WTC11 (cell line): ENCODE results near the gene HDAC10. TPM values are rescaled to one million over a fixed set of nuclear protein-coding genes. Genes with fewer than 3 reads are reported as not detected.

Source experiments
- ATAC-seq: fragments of 200-7000 bp; cut with Tn5 transposase; 2 replicates; pipeline ENCODE4 v1.10.0; 2021; ENCODE audit warnings: mild to moderate bottlenecking, moderate library complexity
- CTCF ChIA-PET: fragments of 300-600 bp; sonication (Branson Sonifier 250); formaldehyde crosslinking; loops from one replicate; lab custom pipeline; 2021; ENCODE audit warnings: antibody characterized with exemption; lab: Charles Lee
- POLR2A ChIA-PET: fragments of 350-600 bp; sonication (Branson Sonifier 250); formaldehyde crosslinking; loops from one replicate; lab custom pipeline; 2021; ENCODE audit warnings: antibody characterized with exemption; lab: Charles Lee
- DNase-seq: peaks from one replicate; pipeline ENCODE4 v3.0.0; 2021; ENCODE audit warnings: low spot score
- H3K27ac Mint-ChIP-seq: 2 replicates; pipeline ENCODE4 v1.8.0; 2021; ENCODE audit warnings: mixed read lengths
- H3K27me3 Mint-ChIP-seq: 2 replicates; pipeline ENCODE4 v1.8.0; 2021; ENCODE audit warnings: low read depth, mild to moderate bottlenecking, moderate library complexity, mixed read lengths
- H3K36me3 Mint-ChIP-seq: 2 replicates; pipeline ENCODE4 v1.8.0; 2021; ENCODE audit warnings: mixed read lengths
- H3K4me1 Mint-ChIP-seq: 2 replicates; pipeline ENCODE4 v1.8.0; 2022; ENCODE audit warnings: mixed read lengths
- H3K4me3 Mint-ChIP-seq: 2 replicates; pipeline ENCODE4 v1.8.0; 2021; ENCODE audit warnings: mild to moderate bottlenecking, moderate library complexity, mixed read lengths
- H3K9me3 Mint-ChIP-seq: 2 replicates; pipeline ENCODE4 v1.8.0; 2021; ENCODE audit warnings: mixed read lengths
- AFF4 ChIP-seq: sonication (generic); formaldehyde crosslinking; IDR thresholded peaks from 2 replicates; pipeline ENCODE4 v1.8.1; 2023; ENCODE audit warnings: mild to moderate bottlenecking, missing genetic modification reagents, borderline replicate concordance
- CREB1 ChIP-seq: sonication (generic); formaldehyde crosslinking; IDR thresholded peaks from 2 replicates; pipeline ENCODE4 v1.8.0; 2023; ENCODE audit warnings: mild to moderate bottlenecking, missing genetic modification reagents
- E2F5 ChIP-seq: sonication (generic); formaldehyde crosslinking; IDR thresholded peaks from 2 replicates; pipeline ENCODE4 v1.8.1; 2022; ENCODE audit warnings: mild to moderate bottlenecking, moderate library complexity, missing genetic modification reagents
- ELF4 ChIP-seq: sonication (generic); formaldehyde crosslinking; IDR thresholded peaks from 2 replicates; pipeline ENCODE4 v1.8.1; 2022; ENCODE audit warnings: low read depth, mild to moderate bottlenecking, moderate library complexity, missing genetic modification reagents
- EMX1 ChIP-seq: fragments of 250-450 bp; sonication (Bioruptor Pico); IDR thresholded peaks from 2 replicates; pipeline ENCODE4 v1.8.0; 2021; ENCODE audit warnings: mild to moderate bottlenecking
- ETV6 ChIP-seq: sonication (generic); formaldehyde crosslinking; IDR thresholded peaks from 2 replicates; pipeline ENCODE4 v1.8.1; 2022; ENCODE audit warnings: mild to moderate bottlenecking, missing genetic modification reagents
- GRHL2 ChIP-seq: fragments of 250-450 bp; sonication (Bioruptor Pico); IDR thresholded peaks from 2 replicates; pipeline ENCODE4 v1.8.0; 2022; ENCODE audit warnings: mild to moderate bottlenecking, moderate library complexity; ENCODE audit not compliant: insufficient replicate concordance, severe bottlenecking
- IRF1 ChIP-seq: sonication (generic); formaldehyde crosslinking; IDR thresholded peaks from 2 replicates; pipeline ENCODE4 v1.8.0; 2023; ENCODE audit warnings: missing genetic modification reagents
- IRF2 ChIP-seq: sonication (generic); formaldehyde crosslinking; IDR thresholded peaks from 2 replicates; pipeline ENCODE4 v1.8.0; 2022; ENCODE audit warnings: low read depth, missing genetic modification reagents, borderline replicate concordance
- KAT7 ChIP-seq: sonication (generic); formaldehyde crosslinking; IDR thresholded peaks from 2 replicates; pipeline ENCODE4 v1.8.1; 2023; ENCODE audit warnings: missing genetic modification reagents, mild to moderate bottlenecking, borderline replicate concordance
- MXD4 ChIP-seq: fragments of 250-450 bp; sonication (Bioruptor Pico); IDR thresholded peaks from 2 replicates; pipeline ENCODE4 v1.8.0; 2021; ENCODE audit warnings: mild to moderate bottlenecking, moderate library complexity, borderline replicate concordance
- MYBL2 ChIP-seq: sonication (generic); formaldehyde crosslinking; IDR thresholded peaks from 2 replicates; pipeline ENCODE4 v1.8.1; 2023; ENCODE audit warnings: mild to moderate bottlenecking, moderate library complexity, missing genetic modification reagents
- NR2C2 ChIP-seq: sonication (generic); formaldehyde crosslinking; IDR thresholded peaks from 2 replicates; pipeline ENCODE4 v1.8.0; 2022; ENCODE audit warnings: mild to moderate bottlenecking, missing genetic modification reagents
- NR3C1 ChIP-seq: sonication (generic); formaldehyde crosslinking; conservative IDR thresholded peaks from 2 replicates; pipeline ENCODE4 v1.8.1; 2023; ENCODE audit warnings: low read depth, mild to moderate bottlenecking, missing genetic modification reagents
- PRDM15 ChIP-seq: sonication (generic); formaldehyde crosslinking; IDR thresholded peaks from 2 replicates; pipeline ENCODE4 v1.8.0; 2022; ENCODE audit warnings: missing genetic modification reagents
- RORB ChIP-seq: fragments of 250-450 bp; sonication (Bioruptor Pico); IDR thresholded peaks from 2 replicates; pipeline ENCODE4 v1.9.0; 2021; ENCODE audit warnings: mild to moderate bottlenecking
- SMAD4 ChIP-seq: sonication (generic); formaldehyde crosslinking; IDR thresholded peaks from 2 replicates; pipeline ENCODE4 v1.8.0; 2022; ENCODE audit warnings: mild to moderate bottlenecking, missing genetic modification reagents
- TEAD4 ChIP-seq: sonication (generic); formaldehyde crosslinking; IDR thresholded peaks from 2 replicates; pipeline ENCODE4 v1.8.0; 2022; ENCODE audit warnings: mild to moderate bottlenecking, missing genetic modification reagents
- ZNF138 ChIP-seq: sonication (generic); formaldehyde crosslinking; conservative IDR thresholded peaks from 2 replicates; pipeline ENCODE4 v1.8.1; 2022; ENCODE audit warnings: mild to moderate bottlenecking, moderate library complexity, missing genetic modification reagents
- total RNA-seq: library from RNA; stranded (reverse); gene quantifications from 3 replicates; pipeline ENCODE4 v1.2.3, GENCODE V29; 2021
- TF ChIP-seq, protein P1 (sequence below): fragments of 250-450 bp; sonication (Bioruptor Pico); IDR thresholded peaks from 2 replicates; pipeline ENCODE4 v1.9.0; 2021; ENCODE audit warnings: mild to moderate bottlenecking

Gene HDAC10
- total RNA-seq, 1 experiment from 2014 or later = 40.9 TPM

GRCh38 chr22:50269573-50269969 lies 18.5 kb upstream of the HDAC10 start:
- H3K27ac Mint-ChIP-seq = no peak overlapping the region
- peak overlapping the region; percentile 57 for H3K4me3 Mint-ChIP-seq
- no peaks in the 10 kb centered on the region for H3K9me3 Mint-ChIP-seq
- ATAC-seq (no peak), DNase-seq (no peak)
- H3K27me3 Mint-ChIP-seq = peaks cover 54% of the 10 kb centered on the region
- H3K4me1 Mint-ChIP-seq = no peaks in the 10 kb centered on the region
- POLR2A ChIA-PET = interaction anchor here (1.5 kb wide), 1 partner anchor 24 kb away, joined by 3 read pairs; no protein-coding TSS in a partner anchor
- H3K36me3 Mint-ChIP-seq = no peaks in the 10 kb centered on the region; the same call in 1 of the 2 replicates
- no peak for TF ChIP-seq E2F5
- no peak for TF ChIP-seq GRHL2 (CRISPR knock-in tag)
- TF ChIP-seq PRDM15 (CRISPR knock-in tag) = no peak
- TF ChIP-seq, all 79 proteins: peak for 0
- CTCF ChIA-PET = interaction anchor here (0.6 to 1.4 kb wide), 4 partner anchors 18 to 79 kb away, joined by 3 to 4 read pairs (median 4); partner anchors contain the start of gene HDAC10

DNA sequence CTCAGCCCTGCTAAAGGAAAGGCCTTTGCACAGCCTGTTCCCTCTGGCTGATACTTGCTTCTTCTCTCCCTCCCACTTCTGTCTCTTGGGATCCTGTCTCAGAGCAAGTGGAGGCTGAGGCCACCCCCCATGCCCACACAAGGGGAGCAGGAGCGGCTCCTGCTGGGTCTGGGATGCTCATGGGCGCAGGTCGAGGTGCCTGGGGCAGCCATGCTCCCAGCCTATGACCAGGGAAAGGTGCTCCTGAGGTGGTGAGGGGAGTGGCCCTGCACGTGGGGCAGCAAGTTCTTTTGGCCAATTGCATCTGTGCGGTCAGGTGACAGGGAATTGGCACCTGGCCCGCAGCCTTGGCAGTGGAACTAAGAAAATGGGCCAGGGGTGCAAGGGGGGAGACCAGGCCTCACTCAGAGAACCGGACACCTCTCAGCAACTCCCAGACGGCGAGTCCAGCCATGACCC lies 17.6 kb upstream of the HDAC10 start:
- ATAC-seq (no peak), DNase-seq (no peak)
- peaks cover 54% of the 10 kb centered on the region for H3K27me3 Mint-ChIP-seq
- no peaks in the 10 kb centered on the region for H3K9me3 Mint-ChIP-seq
- no peaks in the 10 kb centered on the region; the same call in 1 of the 2 replicates for H3K36me3 Mint-ChIP-seq
- H3K27ac Mint-ChIP-seq = no peak overlapping the region
- TF ChIP-seq SMAD4 (CRISPR knock-in tag) (no peak), IRF1 (CRISPR knock-in tag) (no peak), ELF4 (no peak), NR3C1 (no peak)
- H3K4me1 Mint-ChIP-seq = no peaks in the 10 kb centered on the region
- ChIA-PET POLR2A (no interaction called here), CTCF (interaction anchor here (1.1 to 1.4 kb wide), 2 partner anchors 18 to 74 kb away, joined by 3 to 4 read pairs; partner anchors contain the start of gene HDAC10)
- H3K4me3 Mint-ChIP-seq = peak overlapping the region; percentile 24; the same call in 1 of the 2 replicates

- peak; percentile 15 for ATAC-seq
- Mint-ChIP-seq H3K4me1 (no peaks in the 10 kb centered on the region; the same call in 1 of the 2 replicates), H3K36me3 (no peaks in the 10 kb centered on the region), H3K9me3 (no peaks in the 10 kb centered on the region), H3K27ac (no peak overlapping the region), H3K4me3 (peak overlapping the region; percentile 50), H3K27me3 (peaks cover 53% of the 10 kb centered on the region)
- POLR2A ChIA-PET = interaction anchor here (1.1 to 1.3 kb wide), 3 partner anchors 15 to 40 kb away, joined by 3 to 4 read pairs (median 3); partner anchors contain the start of genes HDAC10 and PLXNB2
- peak; percentile 74 for DNase-seq
- CTCF ChIA-PET = interaction anchor here (0.5 to 2.4 kb wide), 19 partner anchors 8 to 258 kb away, joined by 3 to 20 read pairs (median 4); partner anchors contain the start of genes ADM2, HDAC10 and SCO2
- no peak for TF ChIP-seq NR2C2 (CRISPR knock-in tag)
- TF ChIP-seq ZNF138 (CRISPR knock-in tag) = no peak
- no peak for TF ChIP-seq EMX1 (CRISPR knock-in tag)
- no peak for TF ChIP-seq IRF2 (CRISPR knock-in tag)
- TF ChIP-seq ETV6 = no peak
- TF ChIP-seq TEAD4 (CRISPR knock-in tag) = no peak
- TF ChIP-seq, protein P1, sequence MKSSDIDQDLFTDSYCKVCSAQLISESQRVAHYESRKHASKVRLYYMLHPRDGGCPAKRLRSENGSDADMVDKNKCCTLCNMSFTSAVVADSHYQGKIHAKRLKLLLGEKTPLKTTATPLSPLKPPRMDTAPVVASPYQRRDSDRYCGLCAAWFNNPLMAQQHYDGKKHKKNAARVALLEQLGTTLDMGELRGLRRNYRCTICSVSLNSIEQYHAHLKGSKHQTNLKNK (CRISPR knock-in tag) = no peak
- no peak for TF ChIP-seq AFF4
- no peak for TF ChIP-seq RORB (CRISPR knock-in tag)
- TF ChIP-seq MYBL2 (CRISPR knock-in tag) = no peak
- no peak for TF ChIP-seq IRF1 (CRISPR knock-in tag)
- no peak for TF ChIP-seq KAT7 (CRISPR knock-in tag)
- TF ChIP-seq MXD4 = no peak
- TF ChIP-seq CREB1 (CRISPR knock-in tag) = no peak
Measured at GRCh38 chr22:50267591-50268390, 16.7 kb upstream of the HDAC10 start.
